GM12801 (cell line): ENCODE data around the gene ACADS.

Source experiments
- TF ChIP-seq, protein P1 (sequence below): IDR thresholded peaks from one replicate; pipeline ENCODE4 v1.5.1; 2011; ENCODE audit warnings: control low read depth; ENCODE audit not compliant: insufficient read length; ENCODE audit errors: extremely low read depth

ACADS gene

DNA sequence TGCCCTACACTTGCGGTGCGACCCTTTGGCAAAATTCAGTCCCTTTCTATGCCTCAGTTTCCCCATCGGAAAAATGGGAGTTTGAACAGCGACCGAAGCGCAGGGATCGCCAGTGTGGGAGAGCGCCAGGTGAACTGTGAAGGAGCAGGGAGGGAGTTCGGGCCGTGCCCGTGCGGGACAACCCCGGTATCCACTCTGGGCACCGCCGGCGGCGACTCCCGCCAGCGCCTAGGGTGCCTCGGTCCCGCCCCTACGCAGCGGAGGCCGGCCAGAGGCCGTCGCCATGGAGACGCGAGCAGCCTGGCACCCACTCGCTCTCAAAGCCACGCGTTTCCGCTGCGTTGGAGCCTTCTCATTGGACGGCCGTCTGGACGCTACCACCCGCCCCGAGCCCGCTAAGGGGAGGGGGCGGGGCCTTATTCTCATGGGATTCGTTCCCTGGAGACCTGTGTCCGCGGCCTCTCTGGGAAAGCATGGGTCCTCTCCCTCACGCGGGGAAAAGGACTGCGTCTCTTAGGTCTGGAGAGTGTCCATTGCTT lies 39.4 kb upstream of the ACADS start:
- TF ChIP-seq, protein P1, sequence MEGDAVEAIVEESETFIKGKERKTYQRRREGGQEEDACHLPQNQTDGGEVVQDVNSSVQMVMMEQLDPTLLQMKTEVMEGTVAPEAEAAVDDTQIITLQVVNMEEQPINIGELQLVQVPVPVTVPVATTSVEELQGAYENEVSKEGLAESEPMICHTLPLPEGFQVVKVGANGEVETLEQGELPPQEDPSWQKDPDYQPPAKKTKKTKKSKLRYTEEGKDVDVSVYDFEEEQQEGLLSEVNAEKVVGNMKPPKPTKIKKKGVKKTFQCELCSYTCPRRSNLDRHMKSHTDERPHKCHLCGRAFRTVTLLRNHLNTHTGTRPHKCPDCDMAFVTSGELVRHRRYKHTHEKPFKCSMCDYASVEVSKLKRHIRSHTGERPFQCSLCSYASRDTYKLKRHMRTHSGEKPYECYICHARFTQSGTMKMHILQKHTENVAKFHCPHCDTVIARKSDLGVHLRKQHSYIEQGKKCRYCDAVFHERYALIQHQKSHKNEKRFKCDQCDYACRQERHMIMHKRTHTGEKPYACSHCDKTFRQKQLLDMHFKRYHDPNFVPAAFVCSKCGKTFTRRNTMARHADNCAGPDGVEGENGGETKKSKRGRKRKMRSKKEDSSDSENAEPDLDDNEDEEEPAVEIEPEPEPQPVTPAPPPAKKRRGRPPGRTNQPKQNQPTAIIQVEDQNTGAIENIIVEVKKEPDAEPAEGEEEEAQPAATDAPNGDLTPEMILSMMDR: no peak

DNA sequence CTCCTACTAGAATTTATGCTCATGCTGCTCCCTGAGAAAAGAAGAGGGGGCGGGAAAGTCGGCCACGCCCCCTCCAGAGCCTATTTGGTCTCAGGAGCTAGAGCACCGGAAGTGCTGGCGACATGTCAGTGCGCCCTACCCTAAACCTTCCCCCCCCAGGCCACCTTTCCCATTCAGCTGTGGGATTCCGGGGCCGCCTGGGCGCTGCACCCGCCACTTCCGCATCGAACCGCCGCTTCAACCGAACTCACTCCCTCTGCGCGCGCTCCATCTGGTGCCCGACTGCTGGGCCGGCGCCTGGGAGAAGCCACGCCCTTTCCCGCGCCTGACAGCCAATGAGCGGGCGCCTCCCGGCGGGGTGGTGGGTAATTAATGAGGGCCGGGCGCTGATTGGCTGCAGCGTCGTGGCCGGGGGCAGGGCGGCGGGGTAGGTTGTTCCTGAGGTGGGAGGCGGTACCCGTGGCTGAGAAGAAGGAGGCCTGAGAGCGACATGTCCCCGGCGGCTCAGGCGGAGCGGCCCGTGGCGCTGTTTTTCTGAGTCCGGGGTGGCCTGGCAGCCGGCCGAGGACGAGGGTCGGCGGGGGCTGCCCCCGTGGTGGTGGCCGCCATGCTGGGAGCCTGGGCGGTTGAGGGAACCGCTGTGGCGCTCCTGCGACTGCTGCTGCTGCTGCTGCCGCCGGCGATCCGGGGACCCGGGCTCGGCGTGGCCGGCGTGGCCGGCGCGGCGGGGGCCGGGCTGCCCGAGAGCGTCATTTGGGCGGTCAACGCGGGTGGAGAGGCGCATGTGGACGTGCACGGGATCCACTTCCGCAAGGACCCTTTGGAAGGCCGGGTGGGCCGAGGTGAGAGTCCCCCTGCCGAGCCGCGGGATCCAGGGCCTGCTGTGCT lies 38.7 kb upstream of the ACADS start, which contains the start of gene MLEC:
Gene MLEC (plus strand): TSS at position 460 of the 888 bp plus-strand sequence. CDS start 148 bp downstream, at position 608.
- TF ChIP-seq, protein P1: no peak

DNA sequence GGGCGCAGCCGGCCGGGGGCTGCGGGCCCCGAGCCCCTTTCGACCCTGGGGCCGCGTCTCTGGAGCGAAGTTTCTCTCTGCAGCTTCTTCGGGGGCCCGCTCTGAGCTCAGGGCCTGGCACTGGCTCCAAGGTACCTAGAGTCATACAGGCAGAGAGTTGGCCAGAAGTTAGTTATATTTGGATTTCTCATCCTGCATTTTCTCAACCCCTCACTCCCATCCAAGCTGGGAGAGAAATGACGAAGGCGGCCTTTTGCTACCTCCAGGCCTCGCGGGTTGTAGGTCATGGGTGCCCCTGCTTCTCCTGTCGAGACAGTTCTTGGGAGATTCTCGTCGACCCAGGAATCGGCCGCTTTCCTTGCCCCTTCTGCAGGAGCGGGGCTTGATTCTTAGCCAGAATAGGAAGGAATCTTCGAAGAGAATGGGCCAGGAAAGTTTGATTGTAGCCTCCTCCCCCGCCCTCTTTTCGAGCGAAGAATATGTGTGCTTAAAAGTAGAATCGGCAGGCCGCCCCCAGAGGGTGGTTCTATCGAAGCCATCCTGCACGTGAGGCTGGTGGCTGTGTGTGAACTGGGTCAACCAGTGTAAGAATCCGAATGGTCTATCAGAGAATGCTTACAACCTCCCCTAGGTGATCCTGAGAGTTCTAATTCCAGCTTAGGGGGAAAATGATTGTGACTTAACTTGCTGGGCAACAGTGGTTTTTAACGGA lies 37.9 kb upstream of the ACADS start:
- TF ChIP-seq, protein P1: no peak

DNA sequence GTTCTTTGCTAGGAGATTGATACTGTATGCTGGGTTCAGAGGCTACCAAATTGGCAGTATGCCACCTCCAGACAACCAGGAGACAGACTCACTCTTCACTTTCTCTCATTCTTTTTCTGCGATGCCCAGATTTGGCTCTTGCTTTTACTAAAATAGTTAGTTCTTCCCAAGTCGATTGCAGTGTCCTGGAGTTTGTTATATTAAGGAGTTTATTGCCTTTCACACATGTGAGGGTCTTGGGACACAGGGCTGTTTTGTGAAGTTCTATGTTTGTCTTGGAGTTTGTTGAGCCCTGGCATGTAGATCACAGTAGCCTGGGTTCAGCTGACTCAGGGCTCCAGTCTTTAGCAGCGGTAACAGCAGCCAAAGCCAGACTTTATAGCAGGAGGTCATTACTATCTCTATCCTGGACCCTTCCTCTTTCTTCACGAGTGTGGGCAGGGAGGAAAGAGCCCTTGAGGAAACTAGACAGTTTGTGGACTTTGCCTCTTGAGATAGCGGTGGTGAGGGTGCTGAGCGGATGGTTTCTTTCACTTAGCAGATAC lies 37.0 kb upstream of the ACADS start:
- TF ChIP-seq, protein P1: no peak

DNA sequence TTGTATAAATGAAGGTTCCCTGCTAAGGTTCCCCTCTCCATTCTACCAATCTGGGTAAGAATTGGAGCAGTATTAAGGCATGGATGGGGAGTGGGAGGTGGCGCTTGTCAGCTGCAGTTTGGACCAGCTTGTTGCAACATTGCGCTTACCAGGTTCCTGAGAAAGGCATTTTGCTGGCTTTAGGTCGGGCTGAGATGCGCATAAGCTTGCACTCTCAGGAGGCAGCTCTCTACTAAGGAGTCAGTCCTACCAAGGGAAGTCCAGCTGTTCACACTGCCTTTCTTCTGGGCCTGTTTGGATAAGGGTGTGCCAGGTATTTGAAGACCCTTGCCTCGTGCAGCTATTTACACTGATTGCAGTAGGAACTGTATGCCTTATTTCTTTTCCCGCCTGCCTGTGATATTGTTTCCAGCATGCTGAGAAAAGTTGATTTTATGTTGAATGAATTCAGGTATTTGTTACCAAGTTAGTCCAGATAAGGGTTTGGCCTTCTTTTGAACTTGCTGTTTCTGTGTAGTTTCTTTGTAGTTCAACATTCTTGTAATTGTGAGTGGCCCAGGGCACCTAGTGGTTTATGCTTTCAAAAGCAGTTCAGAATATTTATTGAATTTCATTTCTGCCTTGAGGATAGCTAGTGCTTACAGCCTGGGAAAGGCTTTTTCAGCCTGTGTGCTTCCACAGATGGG lies 36.1 kb upstream of the ACADS start:
- TF ChIP-seq, protein P1: no peak

DNA sequence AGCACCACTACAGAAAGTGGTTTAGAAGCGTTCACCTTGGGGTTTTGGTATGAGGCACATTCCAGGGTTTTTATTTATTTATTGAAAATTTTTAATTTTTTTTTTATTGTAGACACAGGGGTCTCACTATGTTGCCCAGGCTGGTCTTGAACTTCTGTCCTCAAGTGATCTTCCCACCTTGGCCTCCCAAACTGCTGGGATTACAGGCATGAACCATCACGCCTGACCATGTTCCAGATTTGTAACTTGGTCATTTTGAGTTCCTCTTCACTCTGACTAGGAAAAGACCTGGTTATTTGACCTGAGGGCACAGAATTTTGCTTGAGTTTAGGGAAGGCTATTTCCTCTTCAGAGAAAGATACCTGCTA lies 35.6 kb upstream of the ACADS start:
- TF ChIP-seq, protein P1: no peak
